Testis (tissue), 3 donors: ENCODE results near the gene CKS2. TPM values are rescaled to one million over a fixed set of nuclear protein-coding genes. Genes with fewer than 3 reads are reported as not detected.
"Not testable (repeated sequence)": the region's sequence is repeated elsewhere in the genome, so short reads cannot be mapped to it uniquely, and the experiment has no call there.

Experiments
- DNase-seq: peaks from one replicate; pipeline ENCODE4 v3.0.0-alpha.2; 2019
- H3K27ac ChIP-seq, 2 donors: fragments of 200-600 bp; sonication (generic); one replicate each; pipeline ENCODE4 v1.5.1; 2019
- H3K27me3 ChIP-seq: fragments of 200-600 bp; sonication (generic); one replicate; pipeline ENCODE4 v1.5.1; 2019
- H3K36me3 ChIP-seq: fragments of 200-600 bp; sonication (generic); one replicate; pipeline ENCODE4 v1.5.1; 2017; ENCODE audit warnings: low read depth; ENCODE audit errors: missing control alignments
- H3K4me1 ChIP-seq: fragments of 200-600 bp; sonication (generic); one replicate; pipeline ENCODE4 v1.5.1; 2019
- H3K4me3 ChIP-seq, 2 donors: fragments of 200-600 bp; sonication (generic); one replicate each; pipeline ENCODE4 v1.5.1; 2017 to 2019
- H3K9me3 ChIP-seq: fragments of 200-600 bp; sonication (generic); one replicate; pipeline ENCODE4 v1.5.1; 2017
- CTCF ChIP-seq, 3 experiments: fragments of 450-650 bp in 2 of 3; fragments of 200-600 bp in 1 of 3; sonication (generic) in 1 of 3; IDR thresholded peaks; one replicate each; pipeline ENCODE4 v1.5.1; 2016 to 2019; ENCODE audit warnings: antibody characterized with exemption in 3 of 3, mild to moderate bottlenecking in 2 of 3, moderate library complexity in 1 of 3
- POLR2A ChIP-seq: fragments of 450-650 bp; IDR thresholded peaks from one replicate; pipeline ENCODE4 v1.6.1; 2017; ENCODE audit warnings: antibody characterized with exemption, mild to moderate bottlenecking, moderate library complexity
- WGBS, 2 donors: methylation state at CpG; one replicate each; pipeline ENCODE4 v1.1.5; 2018; 5-methylcytosine and 5-hydroxymethylcytosine counted together
- intact Hi-C: fragments of 100-400 bp; cut with DNase I; formaldehyde crosslinking; loops from one replicate; pipeline ENCODE4 v1.15.1; 2023; ENCODE audit warnings: low total_unique reads
- polyA plus RNA-seq: library from polyadenylated mRNA; stranded (reverse); fragments of 350-450 nt; fragmentation: Illumina TruSeq; extraction: RNeasy Lipid Tissue Mini Kit (QIAGEN cat#74804); gene quantifications from one replicate; pipeline ENCODE4 v1.2.3, GENCODE V29; 2014; ENCODE audit warnings: low read depth, low replicate concordance; ENCODE audit not compliant: insufficient read depth
- total RNA-seq, 2 donors: library from RNA; depleted of rRNA; stranded (reverse); fragments of >200 nt; gene quantifications; one replicate each; pipeline ENCODE4 v1.2.3, GENCODE V29; 2016

Gene CKS2
- total and polyA plus RNA-seq, 3 donors from 2014 or later = 200 to 415 (median 222) TPM

GRCh38 chr9:89339807-89340206 lies 28.8 kb downstream of the CKS2 start:
- WGBS, 2 donors = 92 to 96% methylated on average over 2 of the region's 2 CpGs
- intact Hi-C loops = no loop called here
- Histone ChIP-seq H3K27me3 (no peaks in the 10 kb centered on the region), H3K36me3 (no peaks in the 10 kb centered on the region), H3K27ac (no peak overlapping the region), H3K4me3 (no peak overlapping the region), H3K9me3 (no peaks in the 10 kb centered on the region), H3K4me1 (no peaks in the 10 kb centered on the region)
- no peak for DNase-seq
- TF ChIP-seq POLR2A (no peak), CTCF (IDR thresholded peaks at IDR 0.05) (no peak)

- intact Hi-C loops = no loop called here
- no peak for DNase-seq
- 95% methylated on average over 3 of the region's 3 CpGs for WGBS, 2 donors
- TF ChIP-seq CTCF (IDR thresholded peaks at IDR 0.05) (no peak), POLR2A (no peak)
- Histone ChIP-seq H3K4me3 (no peak overlapping the region), H3K9me3 (no peaks in the 10 kb centered on the region), H3K4me1 (no peaks in the 10 kb centered on the region), H3K27ac (no peak overlapping the region), H3K36me3 (no peaks in the 10 kb centered on the region), H3K27me3 (no peaks in the 10 kb centered on the region)
These were observed 29.3 kb downstream of the CKS2 start for GRCh38 chr9:89340332-89340731.

- no peak for DNase-seq
- Histone ChIP-seq H3K27me3 (no peaks in the 10 kb centered on the region), H3K9me3 (no peaks in the 10 kb centered on the region), H3K36me3 (no peaks in the 10 kb centered on the region), H3K4me3 (no peak overlapping the region), H3K27ac (no peak overlapping the region), H3K4me1 (no peaks in the 10 kb centered on the region)
- intact Hi-C loops = no loop called here
- TF ChIP-seq CTCF (IDR thresholded peaks at IDR 0.05) (no peak), POLR2A (no peak)
- 96 to 97% methylated on average over 6 of the region's 6 CpGs for WGBS, 2 donors
These were observed 31.2 kb downstream of the CKS2 start for GRCh38 chr9:89342213-89342612.

DNA sequence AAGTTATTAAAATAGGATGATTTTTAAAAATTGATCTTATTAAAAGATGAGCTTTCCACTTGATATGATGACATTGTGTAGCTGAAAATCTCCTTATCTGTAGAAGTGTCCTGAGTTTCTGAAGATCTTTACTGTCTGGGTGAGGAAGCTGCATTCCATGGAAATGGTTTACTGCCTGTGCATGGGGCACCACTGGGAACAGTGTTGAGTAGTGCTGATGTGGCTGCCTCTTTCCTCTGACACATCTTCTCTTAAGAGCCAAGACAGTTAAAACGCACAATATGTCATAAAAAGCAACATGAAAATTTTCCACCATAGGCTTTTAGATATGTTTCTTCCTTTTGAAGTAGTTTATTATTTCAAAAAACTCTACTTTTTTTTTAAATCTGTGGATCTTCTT lies 32.0 kb downstream of the CKS2 start:
- H3K36me3 ChIP-seq = no peaks in the 10 kb centered on the region
- H3K4me1 ChIP-seq = no peaks in the 10 kb centered on the region
- WGBS, 2 donors = 96 to 100% methylated on average over 1 of the region's 1 CpG
- H3K27ac ChIP-seq = no peak overlapping the region
- H3K4me3 ChIP-seq = no peak overlapping the region
- TF ChIP-seq CTCF (IDR thresholded peaks at IDR 0.05) = no peak
- no peak for TF ChIP-seq POLR2A
- no peak for DNase-seq
- no peaks in the 10 kb centered on the region for H3K27me3 ChIP-seq
- no peaks in the 10 kb centered on the region for H3K9me3 ChIP-seq
- intact Hi-C loops = no loop called here

- intact Hi-C loops, H3K9me3 ChIP-seq, H3K4me3 ChIP-seq, H3K36me3 ChIP-seq, H3K27me3 ChIP-seq, H3K27ac ChIP-seq, DNase-seq, H3K4me1 ChIP-seq: not testable (repeated sequence)
- 97% methylated on average over 7 of the region's 7 CpGs for WGBS, 2 donors
These were observed 32.8 kb downstream of the CKS2 start for GRCh38 chr9:89343812-89344211.
